Activated CD8-positive, alpha-beta memory T cell treated with anti-CD3 and anti-CD28 coated beads, Interleukin-2, amount 50 U/mL, for 1 hour (primary cell): ENCODE data around the gene PTPN18.

Source experiments
- DNase-seq: peaks from one replicate; pipeline ENCODE4 v3.0.0-alpha.2; 2020; ENCODE audit errors: extremely low read depth

The PTPN18 gene

GRCh38 chr2:130365075-130365474 is 9.2 kb downstream of the PTPN18 start:
- no peak for DNase-seq

GRCh38 chr2:130365963-130366362 is 10.1 kb downstream of the PTPN18 start:
- no peak for DNase-seq

GRCh38 chr2:130366720-130367119 is 10.9 kb downstream of the PTPN18 start:
- no peak for DNase-seq

- DNase-seq: no peak
Measured at GRCh38 chr2:130368786-130369185, 12.9 kb downstream of the PTPN18 start.

GRCh38 chr2:130369311-130369964 is 13.6 kb downstream of the PTPN18 start:
- DNase-seq: no peak

GRCh38 chr2:130369965-130370341 is 14.1 kb downstream of the PTPN18 start:
- DNase-seq: no peak

GRCh38 chr2:130370490-130370889 is 14.6 kb downstream of the PTPN18 start:
- DNase-seq: no peak

GRCh38 chr2:130371723-130372054 is 15.8 kb downstream of the PTPN18 start:
- no peak for DNase-seq

GRCh38 chr2:130372055-130372832 is 16.4 kb downstream of the PTPN18 start:
- DNase-seq: no peak

- DNase-seq: no peak
Measured at GRCh38 chr2:130372833-130373807, 17.3 kb downstream of the PTPN18 start.

GRCh38 chr2:130373808-130374365 is 18.0 kb downstream of the PTPN18 start:
- DNase-seq: no peak

- DNase-seq: no peak
Measured at GRCh38 chr2:130374587-130375290, 18.9 kb downstream of the PTPN18 start.

- DNase-seq: no peak
Measured at GRCh38 chr2:130375291-130376266, 19.7 kb downstream of the PTPN18 start.

GRCh38 chr2:130376433-130377293 is 20.8 kb downstream of the PTPN18 start:
- DNase-seq: no peak

- DNase-seq: no peak
Measured at GRCh38 chr2:130377491-130377890, 21.6 kb downstream of the PTPN18 start.

GRCh38 chr2:130378206-130378897 is 22.5 kb downstream of the PTPN18 start:
- no peak for DNase-seq

- no peak for DNase-seq
Measured at GRCh38 chr2:130378898-130379214, 23.0 kb downstream of the PTPN18 start.

- DNase-seq: no peak
Measured at GRCh38 chr2:130380096-130380934, 24.5 kb downstream of the PTPN18 start.
